Measurements from ENCODE around the gene CLINT1.

CLINT1 gene

GRCh38 chr5:157820593-157821252 is 38.2 kb downstream of the CLINT1 start:
- DNase-seq (ENCODE audit: low read depth): peak; percentile 68

- peak; percentile 15 for DNase-seq (ENCODE audit: low read depth)
Measured at GRCh38 chr5:157819502-157820115, 39.3 kb downstream of the CLINT1 start.

GRCh38 chr5:157818368-157818767 is 40.6 kb downstream of the CLINT1 start:
- no peak for DNase-seq (ENCODE audit: low read depth)

GRCh38 chr5:157817928-157818327 is 41.0 kb downstream of the CLINT1 start:
- no peak for DNase-seq (ENCODE audit: low read depth)

- no peak for DNase-seq (ENCODE audit: low read depth)
Measured at GRCh38 chr5:157817387-157817702, 41.6 kb downstream of the CLINT1 start.

- DNase-seq (ENCODE audit: low read depth): no peak
Measured at GRCh38 chr5:157816682-157817386, 42.1 kb downstream of the CLINT1 start.

- no peak for DNase-seq (ENCODE audit: low read depth)
Measured at GRCh38 chr5:157812086-157812485, 46.9 kb downstream of the CLINT1 start.

- DNase-seq (ENCODE audit: low read depth): no peak
Measured at GRCh38 chr5:157808043-157808442, 50.9 kb downstream of the CLINT1 start.

- DNase-seq (ENCODE audit: low read depth): no peak
Measured at GRCh38 chr5:157802736-157803135, 56.2 kb downstream of the CLINT1 start.

GRCh38 chr5:157800137-157800536 is 58.8 kb downstream of the CLINT1 start:
- DNase-seq (ENCODE audit: low read depth): no peak

- DNase-seq (ENCODE audit: low read depth): no peak
Measured at GRCh38 chr5:157799578-157799977, 59.4 kb downstream of the CLINT1 start.

- DNase-seq (ENCODE audit: low read depth): no peak
Measured at GRCh38 chr5:157793301-157793700, 65.6 kb downstream of the CLINT1 start.

- DNase-seq (ENCODE audit: low read depth): no peak
Measured at GRCh38 chr5:157785801-157786200, 73.1 kb downstream of the CLINT1 start.

- DNase-seq (ENCODE audit: low read depth): no peak
Measured at GRCh38 chr5:157779221-157779620, 79.7 kb downstream of the CLINT1 start.

GRCh38 chr5:157778121-157778805 is 80.7 kb downstream of the CLINT1 start:
- DNase-seq (ENCODE audit: low read depth): peak; percentile 75

GRCh38 chr5:157772127-157772526 is 86.8 kb downstream of the CLINT1 start:
- no peak for DNase-seq (ENCODE audit: low read depth)

GRCh38 chr5:157770665-157771064 is 88.3 kb downstream of the CLINT1 start:
- DNase-seq (ENCODE audit: low read depth): no peak

GRCh38 chr5:157767689-157768088 is 91.3 kb downstream of the CLINT1 start:
- no peak for DNase-seq (ENCODE audit: low read depth)

- DNase-seq (ENCODE audit: low read depth): no peak
Measured at GRCh38 chr5:157766902-157767301, 92.0 kb downstream of the CLINT1 start.

- no peak for DNase-seq (ENCODE audit: low read depth)
Measured at GRCh38 chr5:157766442-157766841, 92.5 kb downstream of the CLINT1 start.

- DNase-seq (ENCODE audit: low read depth): no peak
Measured at GRCh38 chr5:157764531-157764930, 94.4 kb downstream of the CLINT1 start.

GRCh38 chr5:157761690-157762621 is 97.0 kb downstream of the CLINT1 start:
- peak; percentile 75 for DNase-seq (ENCODE audit: low read depth)
